Thyroid gland (tissue), 4 donors: ENCODE measurements around the gene MACROH2A1.

Experiments used
- CTCF ChIP-seq, 6 experiments: fragments of 200-600 bp in 3 of 6; fragments of 450-650 bp in 3 of 6; sonication (generic) in 3 of 6; IDR thresholded peaks; one replicate each; pipeline ENCODE4 v1.5.1; 2016 to 2019; ENCODE audit warnings: antibody characterized with exemption in 6 of 6, mild to moderate bottlenecking in 2 of 6, inconsistent platforms in 1 of 6, moderate library complexity in 1 of 6
- POLR2A ChIP-seq, 2 donors: fragments of 450-650 bp; IDR thresholded peaks; one replicate each; pipeline ENCODE4 v1.6.1; 2017; ENCODE audit warnings: antibody characterized with exemption in 2 of 2, mild to moderate bottlenecking in 2 of 2, moderate library complexity in 1 of 2

- no peak for TF ChIP-seq CTCF (IDR thresholded peaks at IDR 0.05)
- no peak for TF ChIP-seq POLR2A (IDR thresholded peaks at IDR 0.05)
Measured at GRCh38 chr5:135385576-135385975, 13.5 kb downstream of the MACROH2A1 start.
